GM20431 (cell line): ENCODE measurements around the gene PDGFB.
"Not testable (repeated sequence)": the region's sequence is repeated elsewhere in the genome, so short reads cannot be mapped to it uniquely, and the experiment has no call there.

Experiments used
- in situ Hi-C: fragments of 300-500 bp; cut with MseI, MboI; formaldehyde crosslinking; loops from one replicate; pipeline ENCODE4 v1.15.0; 2020; ENCODE audit warnings: low sequenced_read_pairs; ENCODE audit not compliant: unreplicated experiment

PDGFB gene

DNA sequence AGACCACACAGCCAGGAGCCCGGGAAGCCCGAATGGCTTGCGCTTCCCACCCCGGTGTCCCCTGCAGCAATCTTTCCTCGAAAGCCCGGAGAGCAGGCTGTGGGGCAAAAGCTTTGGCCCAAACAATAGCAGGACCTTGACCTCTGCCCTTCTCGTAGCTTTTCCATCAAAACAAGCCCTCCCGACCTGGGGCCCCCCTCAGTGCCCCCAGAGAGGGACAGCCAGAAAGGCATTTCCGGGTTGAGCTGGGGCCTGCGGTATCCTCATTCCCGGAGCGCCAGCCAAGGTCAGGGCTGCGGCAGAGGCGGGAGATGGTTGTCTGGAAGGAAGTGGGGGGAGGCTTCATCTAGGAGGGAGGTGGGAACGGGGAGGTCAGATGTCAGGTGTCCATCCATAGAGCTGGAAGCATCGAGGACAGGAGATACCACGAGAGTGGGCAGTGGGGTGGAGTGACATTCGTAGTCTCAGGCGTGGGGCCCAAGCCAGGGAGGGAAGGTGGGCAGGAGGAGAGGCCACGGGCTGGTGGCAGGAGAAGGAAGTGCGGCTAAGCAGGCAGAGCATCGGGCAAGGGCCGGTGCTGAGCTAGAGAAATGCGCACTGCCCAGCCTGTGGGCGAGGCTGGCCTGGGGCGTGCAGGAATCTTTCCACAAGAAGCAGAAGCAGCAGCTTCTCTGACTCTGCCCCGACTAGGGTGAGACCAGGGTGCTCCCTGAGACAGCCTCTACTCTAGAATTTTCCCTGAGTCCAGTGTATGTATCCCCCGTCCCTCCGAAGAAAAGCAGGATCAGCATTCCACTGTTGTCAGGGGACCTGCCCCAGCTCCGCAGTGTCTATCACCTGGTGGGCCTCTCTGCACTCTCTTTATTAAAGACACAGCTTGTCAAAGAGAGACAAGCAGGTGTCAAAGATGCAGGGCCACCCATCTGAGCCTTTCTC is 14.3 kb downstream of the PDGFB start:
- in situ Hi-C loops, result no loop called here

DNA sequence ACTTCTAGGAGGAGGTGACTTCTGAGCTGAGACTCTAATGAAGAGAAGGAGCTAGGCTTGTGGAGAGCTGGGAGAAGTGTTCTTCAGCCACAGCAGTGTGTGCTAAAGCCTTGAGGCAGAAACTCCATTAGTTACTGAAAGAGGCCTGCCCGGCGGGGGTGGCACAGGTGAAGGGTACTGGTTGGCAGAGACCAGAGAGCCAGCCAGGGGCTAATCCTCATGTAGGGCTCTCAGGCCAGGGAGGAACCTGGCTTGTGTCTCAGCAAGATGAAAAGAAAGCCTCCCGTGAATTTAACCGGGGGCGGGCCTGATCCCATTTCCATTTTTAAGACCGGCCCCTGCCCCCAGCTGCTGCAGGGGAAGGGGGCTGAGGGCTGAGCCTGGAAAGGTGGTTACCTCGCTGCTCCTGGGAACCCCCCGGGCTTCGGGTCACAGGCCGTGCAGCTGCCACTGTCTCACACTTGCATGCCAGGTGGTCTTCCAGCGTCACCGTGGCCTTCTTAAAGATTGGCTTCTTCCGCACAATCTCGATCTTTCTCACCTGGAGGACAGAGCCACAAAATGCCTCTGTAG is 15.0 kb downstream of the PDGFB start:
- in situ Hi-C loops, result no loop called here

DNA sequence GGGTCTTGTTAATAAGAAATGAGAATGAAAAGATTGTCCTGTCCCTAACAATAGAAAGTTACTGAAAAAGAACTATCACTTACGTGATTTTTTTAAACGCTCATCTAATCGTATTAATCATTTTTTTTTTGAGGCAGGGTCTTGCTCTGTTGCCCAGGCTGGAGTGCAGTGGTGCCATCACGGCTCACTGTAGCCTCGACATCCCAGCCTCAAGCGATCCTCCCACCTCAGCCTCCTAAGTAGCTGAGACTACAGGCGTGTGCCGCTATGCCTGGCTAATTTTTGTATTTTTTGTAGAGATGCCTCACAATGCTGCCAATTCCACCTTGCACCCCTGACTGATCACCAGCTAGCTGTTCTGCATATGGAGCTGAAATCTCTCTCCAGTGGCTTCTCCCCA is 15.7 kb downstream of the PDGFB start:
- in situ Hi-C loops, result no loop called here

GRCh38 chr22:39227542-39228272 is 17.1 kb downstream of the PDGFB start:
- in situ Hi-C loops, result no loop called here

DNA sequence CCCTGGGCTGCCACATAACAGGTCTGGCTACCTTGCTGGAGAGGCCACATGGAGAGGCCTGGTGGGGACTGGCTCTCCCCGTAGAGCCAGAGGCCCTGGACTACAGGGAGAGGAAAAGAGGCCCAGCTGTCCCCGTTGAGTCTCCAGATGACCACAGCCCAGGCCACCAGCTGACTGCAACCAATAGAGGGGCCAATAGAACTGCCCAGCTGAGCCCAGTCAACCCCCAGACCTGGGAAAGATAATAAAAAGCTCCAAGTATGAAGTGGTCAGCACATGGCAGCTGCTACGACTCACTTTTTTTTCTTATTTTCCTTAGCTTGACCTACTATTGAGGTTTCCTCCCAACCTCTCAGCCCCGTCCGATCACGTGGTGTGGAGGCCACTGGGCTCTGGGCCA is 18.4 kb downstream of the PDGFB start:
- in situ Hi-C loops, result no loop called here

GRCh38 chr22:39225591-39225990 is 19.2 kb downstream of the PDGFB start:
- in situ Hi-C loops, result no loop called here

DNA sequence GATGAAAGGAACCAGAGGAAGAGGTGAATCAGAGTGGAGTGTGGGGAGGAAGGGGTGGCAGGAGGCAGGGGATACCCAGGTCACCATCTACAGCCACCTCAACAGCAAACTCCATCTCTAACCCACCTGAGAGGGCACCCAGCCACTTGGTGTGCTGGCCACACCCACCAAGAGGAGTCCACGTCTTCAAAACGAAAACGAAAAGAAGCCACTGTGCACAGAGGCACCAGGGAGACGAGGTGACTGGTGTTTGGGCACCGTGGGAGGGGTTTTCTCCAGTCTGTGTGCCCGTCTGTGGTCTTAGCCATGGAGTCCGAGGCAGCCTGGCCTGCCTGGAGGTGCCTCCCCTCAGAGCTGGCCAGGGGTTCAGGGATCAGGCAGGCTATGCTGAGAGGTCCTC is 20.2 kb downstream of the PDGFB start:
- in situ Hi-C loops, result no loop called here

DNA sequence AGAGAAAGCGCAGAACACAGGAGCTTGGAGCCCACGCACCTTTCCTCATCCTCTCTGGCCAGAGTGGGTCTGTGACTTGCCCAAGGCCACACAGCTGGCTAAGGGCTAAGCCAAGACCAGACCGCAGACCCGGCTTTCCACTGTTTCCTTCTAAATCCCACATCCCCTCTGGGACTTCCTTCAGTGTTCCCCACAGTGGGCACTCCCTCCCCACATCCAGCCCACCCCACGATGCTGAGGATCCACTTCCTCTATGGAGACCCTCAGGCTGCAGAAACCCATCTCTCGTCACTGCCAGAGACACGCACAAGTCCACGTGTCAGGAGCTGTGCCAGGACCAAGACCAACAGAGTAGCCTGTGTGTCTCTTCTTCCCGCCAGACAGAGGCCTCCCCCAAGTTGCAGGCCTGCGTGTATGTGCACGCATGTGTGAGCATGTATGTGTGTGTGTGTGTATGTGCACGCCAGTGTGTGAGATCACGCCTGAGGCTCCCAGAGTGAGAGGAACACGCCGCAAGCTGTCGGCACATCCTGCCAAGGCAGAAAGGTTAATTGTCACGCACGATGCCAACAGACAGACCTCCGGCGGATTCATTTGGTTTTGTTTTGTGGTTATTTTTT is 21.6 kb downstream of the PDGFB start:
- in situ Hi-C loops, result no loop called here

GRCh38 chr22:39221999-39222686 is 22.6 kb downstream of the PDGFB start:
- in situ Hi-C loops, result no loop called here

GRCh38 chr22:39220890-39221850 is 23.6 kb downstream of the PDGFB start:
- in situ Hi-C loops, result no loop called here

GRCh38 chr22:39220450-39220849 is 24.3 kb downstream of the PDGFB start:
- in situ Hi-C loops, result no loop called here

DNA sequence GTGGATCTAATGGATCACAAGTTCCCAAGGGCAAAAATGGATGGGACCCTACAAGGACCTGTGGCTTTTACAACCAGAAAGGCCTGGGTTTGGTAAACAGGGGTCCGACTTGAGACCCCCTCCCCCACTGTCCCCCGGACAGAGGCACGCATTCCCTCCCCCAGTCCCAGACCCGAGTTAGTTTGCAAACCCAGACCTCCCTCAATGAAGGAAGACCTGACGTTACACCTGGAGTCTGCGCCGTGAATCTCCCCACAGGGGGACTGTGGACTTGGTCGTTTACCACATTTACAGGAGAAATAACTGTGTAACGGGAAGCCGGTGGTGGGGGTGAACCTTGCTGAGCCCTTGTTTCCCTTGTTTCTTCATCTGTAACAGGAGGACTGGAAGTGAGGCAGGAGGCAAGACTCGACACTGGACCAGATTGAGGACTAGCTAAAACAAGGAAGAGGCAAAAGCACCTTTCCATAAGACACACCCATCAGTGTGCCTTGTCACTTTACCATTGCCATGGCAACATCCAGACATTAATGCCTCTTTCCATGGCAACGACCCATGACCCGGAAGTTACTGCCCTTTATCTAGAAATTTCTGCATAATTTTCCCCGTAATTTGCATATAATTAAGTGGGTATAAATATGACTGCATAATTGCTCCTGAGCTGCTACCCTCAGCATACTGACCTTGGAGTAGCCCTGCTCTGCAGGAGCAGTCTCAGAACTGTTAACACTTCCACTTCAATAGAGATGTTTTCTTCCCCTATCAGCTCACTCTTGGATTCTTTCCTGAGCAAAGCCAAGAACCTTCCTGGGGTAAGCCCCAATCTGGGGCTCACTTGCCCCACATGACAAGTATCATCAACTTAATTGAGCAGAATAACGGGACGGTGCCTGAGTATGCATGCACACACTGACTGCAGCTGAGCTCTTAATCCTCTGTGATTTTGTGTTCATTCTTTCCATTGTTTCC is 25.4 kb downstream of the PDGFB start:
- in situ Hi-C loops, result no loop called here

GRCh38 chr22:39218432-39218831 is 26.4 kb downstream of the PDGFB start:
- in situ Hi-C loops, result not testable (repeated sequence)

DNA sequence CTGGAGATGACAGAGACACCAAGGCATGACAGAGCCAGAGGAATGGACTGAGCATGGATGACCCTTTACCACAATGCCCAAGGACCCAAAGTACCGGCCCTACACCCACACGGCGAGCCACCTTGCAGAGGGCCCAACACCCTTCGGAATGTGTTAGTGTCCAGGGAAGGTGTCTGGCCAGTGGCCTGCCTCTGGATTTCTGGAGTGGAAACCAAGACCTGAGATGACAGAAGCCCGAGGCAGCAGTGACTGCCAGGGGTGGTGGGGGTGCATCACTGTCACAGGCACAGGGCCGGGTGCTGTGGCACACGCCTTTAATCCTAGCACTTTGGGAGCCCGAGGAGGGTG is 28.7 kb downstream of the PDGFB start:
- in situ Hi-C loops, result no loop called here

- in situ Hi-C loops, result no loop called here
Measured at GRCh38 chr22:39215426-39216142, 29.2 kb downstream of the PDGFB start.

GRCh38 chr22:39215070-39215396 is 29.7 kb downstream of the PDGFB start:
- in situ Hi-C loops, result no loop called here

DNA sequence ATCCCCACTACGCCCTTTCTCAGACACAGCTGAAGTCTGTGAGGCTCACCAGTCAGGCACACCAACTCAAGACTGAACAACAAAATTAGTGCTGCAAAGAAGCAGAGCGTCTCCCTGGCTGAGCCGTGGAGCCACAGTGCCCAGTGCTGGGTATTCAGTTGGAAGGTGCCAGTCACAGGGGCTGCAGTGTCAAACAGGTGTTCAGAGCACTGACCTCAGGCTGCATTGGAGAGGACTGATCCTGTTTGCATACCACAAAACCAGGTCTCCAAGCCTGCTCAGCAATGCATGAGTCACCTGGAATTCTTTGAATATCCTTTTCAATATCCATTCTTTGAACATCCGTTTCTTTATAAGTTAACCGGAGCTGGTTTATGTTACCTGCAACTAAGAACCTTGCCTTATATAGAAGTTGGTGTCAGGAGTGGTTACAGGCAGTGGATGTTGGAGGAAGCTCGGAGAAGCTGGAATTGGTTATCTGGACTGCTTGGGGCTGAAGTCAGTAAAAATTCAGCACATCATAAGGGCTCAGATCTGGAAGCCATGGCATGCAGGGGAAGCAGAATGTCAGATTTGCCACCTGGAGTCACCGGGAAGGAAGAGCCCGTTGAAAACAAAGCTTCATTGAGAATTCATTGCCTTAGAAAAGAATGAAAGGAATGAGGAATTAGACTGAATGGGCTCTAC is 30.3 kb downstream of the PDGFB start:
- in situ Hi-C loops, result no loop called here
